HG02798 (cell line): ENCODE results near the gene EDAR.

Source experiments
- ATAC-seq: cut with Tn5 transposase; IDR thresholded peaks from one replicate; pipeline ENCODE4 v1.9.1; 2021; ENCODE audit warnings: mild to moderate bottlenecking; ENCODE audit not compliant: unreplicated experiment, poor library complexity

Gene EDAR

DNA sequence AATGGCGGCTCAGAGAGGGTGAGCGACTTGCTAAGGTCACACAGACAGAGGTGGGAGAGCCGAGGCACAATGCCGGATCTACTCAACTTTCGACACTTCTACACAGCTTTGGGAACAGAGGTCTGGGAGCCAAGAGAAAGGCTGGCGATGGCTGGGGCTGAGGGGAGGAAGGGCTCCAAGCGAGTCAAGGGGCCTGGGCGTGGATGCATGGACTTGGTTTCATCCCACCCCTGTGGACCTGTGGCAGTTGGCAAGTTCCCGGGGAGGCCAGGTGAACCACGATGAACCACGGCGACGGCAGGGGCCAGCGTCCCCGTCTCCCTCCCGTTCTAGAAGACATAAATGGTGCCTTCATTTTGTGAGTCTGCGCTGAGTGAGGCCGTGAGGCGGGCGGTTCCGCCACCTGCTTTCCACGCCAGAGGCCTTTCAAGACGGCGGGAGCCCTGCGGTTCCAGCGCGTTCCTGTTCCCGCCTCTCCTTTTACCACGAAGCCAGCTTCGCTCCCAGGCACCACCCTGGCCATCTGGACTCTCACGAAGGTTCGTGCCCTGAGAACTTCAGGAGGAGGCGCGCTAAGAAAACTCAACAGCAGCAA, 46.7 kb downstream of the EDAR start:
- ATAC-seq, result no peak

DNA sequence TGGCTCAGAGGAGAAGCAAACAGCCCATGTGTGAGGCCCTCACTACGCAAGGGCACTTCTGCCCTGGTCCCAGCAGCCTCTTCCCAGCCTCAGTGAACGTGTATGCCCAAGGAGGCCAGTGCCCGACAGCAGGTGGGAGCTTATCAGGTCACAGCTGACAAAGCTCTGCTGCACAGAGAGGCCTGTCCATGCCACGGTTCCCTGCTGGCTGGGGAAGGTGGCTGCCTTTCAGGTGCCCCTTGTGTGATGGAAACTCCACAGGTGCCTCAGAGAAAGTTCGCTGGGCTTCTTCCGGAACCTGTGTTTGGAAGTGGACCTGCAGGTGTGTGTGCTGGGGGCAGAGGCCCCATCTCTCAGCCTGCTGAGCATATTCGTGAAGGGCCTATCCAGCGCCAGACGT, 47.3 kb downstream of the EDAR start:
- no peak for ATAC-seq

DNA sequence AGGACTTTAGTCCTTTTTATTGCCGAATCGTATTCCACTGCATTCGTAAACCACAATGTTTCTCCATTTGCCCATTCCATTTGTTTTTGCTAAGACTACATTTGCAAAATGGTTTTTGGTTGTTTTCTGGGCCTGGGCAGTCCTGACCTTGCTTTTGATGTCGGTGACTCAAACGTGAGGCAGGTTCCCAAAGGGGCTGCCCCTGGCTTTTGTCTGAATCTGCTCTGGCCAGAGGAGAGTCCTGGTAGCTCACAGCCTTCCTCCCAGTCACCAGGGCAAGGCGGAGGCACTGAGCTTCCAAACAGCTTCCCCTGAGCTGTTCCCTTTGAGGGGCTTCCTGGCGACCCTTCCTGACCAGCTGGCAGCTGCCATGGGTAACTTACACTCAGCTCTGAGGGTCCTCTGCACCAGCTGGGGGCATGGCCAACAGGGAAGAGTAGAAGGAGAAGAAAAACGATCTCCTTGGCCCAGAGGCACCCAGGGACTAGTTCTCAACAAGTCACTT, 47.8 kb downstream of the EDAR start:
- ATAC-seq, result no peak

DNA sequence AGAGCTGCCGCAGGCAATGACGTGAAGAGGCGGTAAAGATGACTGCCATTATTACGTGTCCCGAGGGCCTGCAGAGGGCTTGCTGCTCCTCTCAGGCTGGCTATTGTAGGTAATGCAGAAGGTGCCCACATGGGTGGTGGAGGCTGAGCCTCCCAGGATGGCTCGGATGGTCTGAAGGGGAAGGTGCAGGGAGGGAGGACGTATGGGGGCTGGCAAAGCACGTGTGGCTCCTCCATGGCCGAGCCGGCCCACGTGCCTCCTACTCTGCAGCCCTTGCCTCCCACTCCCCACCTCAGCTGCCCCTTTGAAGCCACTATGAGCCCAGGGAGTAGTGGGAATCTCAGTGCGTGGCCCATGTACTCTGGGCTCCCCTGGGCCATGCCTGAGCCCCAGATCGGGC, 48.9 kb downstream of the EDAR start:
- no peak for ATAC-seq

DNA sequence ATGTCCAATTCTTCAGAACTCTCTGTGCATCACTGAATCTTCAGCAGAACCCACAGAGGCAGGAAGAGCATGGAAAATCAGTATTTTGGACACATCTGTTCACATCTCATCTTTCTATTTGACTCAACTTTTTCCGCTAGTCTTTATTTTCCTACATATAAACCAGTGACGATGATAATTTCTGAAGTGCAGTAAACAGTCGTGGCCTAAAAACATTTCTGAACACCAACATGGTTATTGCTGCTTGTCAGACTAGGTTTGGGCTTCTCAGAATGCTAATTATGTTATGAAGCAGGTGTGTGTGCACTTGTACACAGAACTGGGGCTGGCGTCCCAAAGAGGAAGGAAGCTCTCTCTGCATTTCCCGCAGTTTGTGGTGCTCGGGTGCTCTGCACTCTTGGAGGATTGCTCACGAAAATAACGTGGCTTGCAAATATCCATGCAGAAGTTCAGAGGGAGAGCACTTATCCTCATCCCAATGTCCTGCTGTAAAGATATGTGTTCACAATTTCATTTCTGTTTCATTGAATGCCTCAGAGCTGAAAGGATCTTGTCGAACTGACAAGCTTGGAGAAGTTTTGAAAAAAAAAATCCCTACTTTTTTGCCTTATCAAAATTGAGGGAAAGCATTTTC, 50.8 kb downstream of the EDAR start:
- no peak for ATAC-seq

DNA sequence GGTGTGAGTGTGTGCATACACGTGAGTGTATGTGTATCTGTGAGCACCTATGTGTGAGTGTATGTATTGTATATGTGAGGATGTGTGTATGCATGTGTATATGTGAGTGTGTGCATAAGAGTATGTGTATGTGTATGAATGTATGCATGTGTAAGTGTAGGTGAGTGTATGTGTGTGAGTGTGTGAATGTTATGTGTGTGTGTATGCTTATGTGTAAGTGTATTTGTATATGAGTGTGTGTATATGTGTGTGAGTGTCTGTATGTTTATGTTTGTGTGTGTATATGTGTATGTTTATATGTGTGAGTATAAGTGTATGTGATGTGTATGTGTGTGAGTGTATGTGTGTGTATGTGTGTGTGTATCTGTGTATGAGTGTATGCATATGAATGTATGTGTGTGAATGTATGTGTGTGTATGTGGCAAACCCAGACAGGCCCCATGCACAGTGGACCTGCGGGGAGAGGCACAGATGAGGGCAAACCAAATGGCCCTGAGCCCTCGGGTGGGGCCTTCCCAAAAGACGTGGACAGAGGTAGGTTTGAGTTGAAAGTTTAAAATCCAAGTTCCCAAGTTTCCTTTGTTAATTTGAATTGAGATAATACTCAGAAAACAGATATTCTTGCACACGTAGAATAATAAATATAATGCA, 51.5 kb downstream of the EDAR start:
- ATAC-seq, result no peak

DNA sequence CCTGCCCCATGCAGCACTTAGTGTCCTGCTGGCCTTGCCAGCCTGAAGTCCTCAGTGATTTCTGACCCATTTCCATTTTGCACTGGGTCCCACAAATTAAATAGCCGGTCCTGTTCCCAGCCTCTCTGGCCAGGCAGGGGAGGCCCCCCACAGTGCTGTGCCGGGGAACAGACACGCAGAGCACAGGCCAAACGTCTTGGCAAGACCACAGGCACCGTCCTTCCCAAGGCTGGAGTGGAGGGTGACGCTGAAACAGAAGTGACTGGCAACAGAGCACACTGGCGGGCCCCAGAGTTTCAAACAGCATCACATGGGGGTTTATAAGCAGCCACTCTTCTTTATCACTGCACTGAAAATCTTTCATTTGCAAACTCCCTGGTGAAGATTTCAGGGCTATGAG, 52.2 kb downstream of the EDAR start:
- ATAC-seq, result no peak

DNA sequence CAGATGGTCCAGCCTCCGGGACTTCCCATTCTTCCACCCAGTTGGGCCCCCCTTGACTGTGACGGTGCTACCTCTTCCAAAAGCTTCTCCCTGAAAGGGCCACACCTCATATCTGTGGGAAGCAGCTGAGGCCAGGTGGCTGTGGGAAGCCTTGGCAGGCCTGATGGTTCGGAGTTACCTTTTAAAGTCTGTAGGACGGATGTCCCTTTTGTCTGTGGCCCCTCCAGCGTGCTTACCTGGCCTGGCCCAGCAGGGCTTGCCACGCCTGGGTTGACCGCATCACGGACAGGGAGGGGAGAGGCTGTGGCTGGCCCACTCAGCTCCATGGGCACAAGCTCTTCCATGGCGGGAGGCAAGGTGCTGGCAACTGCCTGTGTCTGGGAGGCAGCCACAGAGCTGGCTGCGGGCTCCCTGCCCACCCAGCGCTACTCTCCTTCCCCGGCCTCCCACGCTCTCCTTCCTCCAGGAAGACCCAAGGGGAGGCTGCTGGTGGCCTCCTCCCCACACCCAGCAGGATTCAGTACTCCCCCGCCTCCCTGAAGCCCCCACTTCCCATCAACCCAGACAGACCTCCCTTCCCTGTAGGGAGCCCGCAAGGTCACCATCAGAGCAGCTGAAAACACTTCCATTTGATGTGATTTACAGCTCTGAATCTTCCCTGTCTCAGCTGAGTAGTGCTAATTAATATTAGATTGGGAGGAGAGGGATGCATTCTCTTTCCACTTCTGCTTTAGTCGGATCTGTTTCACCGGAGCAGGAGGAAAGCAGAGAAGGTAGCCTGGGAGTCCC, 52.8 kb downstream of the EDAR start:
- no peak for ATAC-seq

DNA sequence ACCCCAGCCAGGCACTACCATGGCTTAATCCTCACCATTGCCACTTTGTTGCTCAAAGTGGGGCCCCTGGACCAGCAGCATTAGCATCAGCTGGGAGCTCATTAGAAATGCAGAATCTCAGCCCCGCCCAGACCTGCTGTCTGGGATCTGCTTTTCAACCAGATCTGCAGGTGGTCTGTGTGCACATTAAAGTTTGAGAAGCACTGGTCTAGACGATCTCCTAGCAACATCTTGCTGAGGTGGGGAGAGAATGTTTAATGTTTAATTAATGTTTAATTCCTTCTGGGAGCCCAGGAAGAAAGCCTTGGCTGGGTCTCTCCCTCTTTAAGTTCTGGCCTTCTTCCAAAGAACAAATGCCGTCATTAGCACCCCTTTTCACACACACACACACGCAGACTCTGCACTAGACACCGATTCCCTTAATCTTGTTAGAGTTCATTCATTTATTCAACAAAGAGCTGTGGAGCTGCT, 53.7 kb downstream of the EDAR start:
- ATAC-seq, result no peak

DNA sequence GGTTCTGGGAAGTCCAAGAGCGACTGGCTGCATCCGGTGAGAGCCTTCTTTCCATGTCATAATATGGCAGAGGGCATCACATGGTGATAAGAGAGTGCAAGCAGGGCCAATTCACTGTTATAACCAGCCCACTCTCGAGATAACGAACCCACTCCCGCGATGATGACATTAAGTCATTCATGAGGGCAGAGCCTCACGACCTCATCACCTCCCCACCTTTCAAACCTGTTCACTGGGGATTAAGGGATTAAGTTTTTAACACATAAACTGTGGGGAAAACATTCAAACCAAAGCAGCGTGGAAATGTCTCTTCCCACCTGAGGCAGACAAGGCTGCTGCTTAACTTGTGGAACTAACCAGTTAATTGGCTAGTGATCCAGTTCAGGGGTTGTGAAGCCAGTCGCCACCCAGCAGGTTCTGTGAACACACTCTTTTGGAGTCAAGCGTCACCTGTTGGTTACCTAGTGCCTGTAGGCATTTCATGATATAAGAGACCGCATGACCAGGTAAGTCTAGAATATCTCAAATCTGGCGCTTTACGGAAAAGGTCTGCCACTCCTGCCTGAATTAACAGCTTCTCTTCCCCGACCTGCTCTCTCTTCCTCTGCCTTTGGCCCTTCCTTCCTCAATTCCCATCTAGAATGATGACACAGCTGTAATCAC, 54.3 kb downstream of the EDAR start:
- no peak for ATAC-seq

DNA sequence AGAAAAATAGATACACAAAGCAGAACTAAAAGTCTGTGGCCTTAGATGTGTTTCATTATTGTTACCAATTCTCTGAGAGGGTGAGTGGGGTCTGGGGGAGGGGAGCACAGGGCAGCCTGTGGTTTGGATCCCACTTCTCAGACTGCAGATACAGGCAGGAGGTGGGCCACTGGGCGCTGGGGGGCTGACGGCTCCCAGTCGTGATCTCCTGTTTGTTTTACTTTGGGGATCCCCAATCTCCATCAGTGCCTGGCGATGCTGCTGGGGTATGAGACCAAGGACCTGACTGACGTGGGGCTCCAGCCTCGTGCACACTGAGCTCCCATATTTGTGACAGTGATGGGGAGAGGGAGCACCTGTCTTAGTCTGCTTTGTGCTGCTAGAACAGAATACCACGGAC, 54.9 kb downstream of the EDAR start:
- no peak for ATAC-seq

DNA sequence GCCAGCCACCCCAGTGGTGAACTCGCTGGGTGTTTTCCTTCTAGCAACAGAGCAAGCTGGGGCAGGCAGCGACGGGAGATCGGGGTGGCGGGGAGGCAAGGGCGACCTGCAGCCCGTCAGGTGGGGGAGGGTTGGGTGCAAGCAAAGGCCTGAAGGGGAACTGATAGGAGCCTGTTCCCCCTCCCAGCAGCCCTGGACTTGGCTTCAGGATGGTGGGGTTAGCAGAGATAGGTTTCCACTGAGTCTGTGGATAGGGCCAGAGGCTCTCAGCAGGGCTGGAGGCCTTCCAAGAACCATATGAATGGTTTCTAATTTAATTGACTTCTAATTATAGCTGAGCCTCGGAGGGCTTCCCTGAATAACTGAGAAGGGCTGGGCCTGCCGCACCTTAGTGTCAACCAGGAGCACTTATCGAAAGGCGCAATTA, 55.3 kb downstream of the EDAR start:
- ATAC-seq, result no peak

DNA sequence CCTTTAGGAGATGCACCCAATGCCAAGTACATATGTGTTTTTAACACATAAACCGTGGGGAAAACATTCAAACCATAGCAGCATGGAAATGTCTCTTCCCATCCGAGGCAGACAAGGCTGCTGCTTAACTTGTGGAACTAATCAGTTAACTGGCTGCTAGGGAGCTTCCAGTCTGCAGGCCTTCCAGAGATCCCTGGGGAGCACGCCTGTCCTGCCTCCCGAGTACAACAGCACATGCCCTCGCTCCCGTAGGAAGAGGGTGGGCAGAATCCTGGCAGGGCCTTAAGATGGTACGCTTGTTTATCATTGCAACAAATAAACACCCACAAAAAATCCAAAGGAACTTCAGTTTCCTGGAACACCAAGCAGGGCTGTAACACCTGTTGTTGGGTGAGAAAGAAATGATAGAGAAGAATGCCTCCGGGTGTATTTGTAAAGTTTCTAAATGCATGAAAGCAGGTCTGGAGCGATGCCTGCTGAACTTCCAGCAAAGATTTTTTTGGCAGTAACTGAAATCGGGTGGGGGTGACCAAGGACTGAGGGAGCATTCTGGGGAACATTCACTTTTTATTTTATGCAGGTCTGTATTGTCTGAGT, 56.2 kb downstream of the EDAR start:
- no peak for ATAC-seq

DNA sequence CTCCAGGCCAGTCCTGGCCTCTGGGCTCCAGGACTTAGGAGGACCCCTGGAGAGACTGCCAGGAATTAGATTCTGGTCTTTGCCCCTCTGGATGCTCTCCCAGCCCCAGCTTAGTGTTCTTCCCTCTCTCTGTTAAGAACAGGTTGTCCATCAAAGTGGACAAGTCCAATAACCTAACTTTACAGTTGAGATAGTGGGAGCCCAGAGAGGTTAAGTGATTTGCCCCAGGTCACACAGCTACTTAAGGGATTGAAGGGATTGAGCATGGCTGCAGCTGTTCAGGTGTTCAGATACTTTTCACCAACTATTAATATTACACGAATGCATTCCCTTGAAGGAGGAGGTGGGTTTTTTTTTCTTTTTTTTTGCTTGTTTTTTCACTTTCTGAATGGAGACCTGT, 57.6 kb downstream of the EDAR start:
- no peak for ATAC-seq

DNA sequence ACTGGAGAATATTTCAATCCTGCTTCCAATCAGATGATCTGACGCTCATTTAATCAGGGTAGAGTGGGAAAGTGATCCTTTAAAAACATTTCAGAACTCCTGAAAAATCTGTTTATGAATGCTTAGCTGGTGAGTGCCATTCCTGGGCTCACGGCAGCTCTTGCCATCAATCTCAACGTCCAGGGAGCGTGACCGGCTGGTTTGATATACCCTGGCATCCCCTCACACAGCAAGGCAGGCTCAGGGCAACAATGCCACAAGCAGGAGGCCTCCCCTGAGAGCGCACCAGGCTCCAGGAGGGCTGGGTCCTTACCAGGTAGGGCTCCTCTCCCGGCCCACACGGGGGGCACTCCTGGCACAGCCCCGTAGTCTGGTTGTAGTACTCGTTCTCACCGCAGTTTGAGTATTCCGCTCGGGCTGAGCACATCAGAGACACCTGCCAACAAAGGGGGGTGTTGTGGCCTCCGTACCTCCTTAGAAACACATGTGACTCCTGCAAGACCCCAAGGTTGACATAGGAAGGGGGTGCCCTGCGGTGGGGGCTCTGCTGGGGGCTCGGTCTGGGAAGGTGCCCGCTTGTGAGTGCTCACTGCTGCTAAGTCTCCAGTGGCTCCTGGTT, 59.1 kb downstream of the EDAR start:
- no peak for ATAC-seq

DNA sequence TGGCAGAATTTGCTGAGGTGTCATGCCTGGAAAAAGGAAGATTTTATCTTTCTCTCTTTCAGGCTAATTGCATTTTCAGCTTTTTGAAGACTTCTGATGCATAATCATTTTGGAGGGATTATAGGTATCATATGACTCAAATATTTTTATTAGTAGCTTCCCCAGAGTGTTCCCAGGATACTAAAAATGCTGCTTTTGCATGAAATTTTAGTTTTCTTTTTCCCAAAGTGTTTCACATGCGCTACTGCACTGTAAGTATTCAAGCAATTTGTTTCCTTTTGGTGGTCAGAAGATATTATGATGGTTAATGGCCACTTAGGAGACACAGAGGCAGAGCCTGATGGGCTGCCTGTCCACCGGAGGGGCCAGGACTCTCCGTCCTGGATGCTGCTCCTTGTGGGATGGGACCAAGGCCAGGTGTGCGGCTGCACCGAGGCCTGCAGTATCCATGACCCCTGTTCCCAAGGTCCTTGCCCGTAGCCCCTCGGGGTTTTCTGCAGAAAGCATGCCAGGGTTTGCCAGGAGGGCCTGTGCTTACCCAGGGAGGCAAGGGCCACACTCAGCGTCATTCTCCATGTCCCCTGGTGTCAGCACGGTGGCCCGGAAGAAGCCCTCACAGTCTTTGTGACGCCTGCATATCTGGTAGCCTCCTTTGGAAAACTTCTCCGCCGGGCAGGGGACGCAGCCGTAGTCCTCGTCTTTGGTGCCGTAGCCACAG, 60.2 kb downstream of the EDAR start:
- no peak for ATAC-seq

DNA sequence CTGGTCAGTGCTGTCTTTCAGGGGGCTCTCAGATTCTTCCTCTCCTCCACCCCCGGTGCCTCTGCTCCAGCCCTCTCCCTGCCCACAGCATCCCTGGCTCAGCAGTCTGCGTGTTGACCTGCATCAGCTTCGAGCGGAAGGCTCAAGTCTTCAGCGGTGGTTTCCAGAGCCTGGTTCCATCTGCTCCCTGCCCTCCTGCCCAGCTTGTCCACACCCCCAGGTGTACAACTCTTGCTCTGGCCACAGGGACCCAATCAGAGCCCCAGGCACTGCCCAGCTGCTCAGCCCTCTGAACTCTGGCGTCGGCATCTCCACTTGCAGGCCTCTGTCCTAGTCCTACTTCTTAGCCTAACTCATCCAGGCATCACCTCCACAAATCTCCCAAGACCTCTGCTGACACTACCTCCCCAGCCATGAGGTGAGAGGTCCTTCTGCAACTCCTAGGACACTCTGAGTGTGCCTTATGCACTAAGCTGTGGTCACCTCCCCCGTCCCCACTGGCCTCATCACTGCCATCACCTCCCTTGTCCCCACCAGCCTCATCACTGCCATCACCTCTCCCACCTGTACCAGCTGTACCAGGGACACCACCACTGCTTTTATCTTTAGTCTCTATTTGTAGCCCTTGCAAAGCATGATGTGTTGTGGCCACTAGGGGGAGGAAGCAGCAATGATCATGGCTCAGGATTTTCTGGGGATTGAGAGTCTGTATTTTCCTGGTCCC, 60.9 kb downstream of the EDAR start:
- ATAC-seq, result no peak

DNA sequence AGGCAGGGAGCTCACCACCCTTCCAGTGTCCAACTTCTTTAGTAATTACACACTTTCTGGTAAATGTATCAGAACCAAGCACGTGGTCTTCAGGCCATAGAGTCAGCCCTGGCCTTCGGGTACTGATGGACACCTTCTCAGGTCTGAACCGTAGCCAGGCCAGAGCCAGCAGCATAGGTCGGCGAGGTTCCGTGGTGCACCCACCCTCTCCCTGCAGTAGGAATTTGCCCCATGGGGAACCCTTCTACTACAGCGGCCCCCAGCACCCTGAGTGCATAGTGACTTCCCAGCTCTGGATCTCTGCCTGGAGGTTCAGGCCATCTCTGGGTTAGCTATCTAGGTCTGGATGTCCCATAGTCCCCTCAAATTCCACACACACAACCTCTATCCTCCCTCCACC, 61.6 kb downstream of the EDAR start:
- ATAC-seq, result no peak
